ENCODE measurements around the gene KLHL33. TPM values are rescaled to one million over a fixed set of nuclear protein-coding genes. Genes with fewer than 3 reads are reported as not detected.

The KLHL33 gene
- total and polyA plus RNA-seq, 11 donors, result 0.07 to 1.00 (median 0.58) TPM

DNA sequence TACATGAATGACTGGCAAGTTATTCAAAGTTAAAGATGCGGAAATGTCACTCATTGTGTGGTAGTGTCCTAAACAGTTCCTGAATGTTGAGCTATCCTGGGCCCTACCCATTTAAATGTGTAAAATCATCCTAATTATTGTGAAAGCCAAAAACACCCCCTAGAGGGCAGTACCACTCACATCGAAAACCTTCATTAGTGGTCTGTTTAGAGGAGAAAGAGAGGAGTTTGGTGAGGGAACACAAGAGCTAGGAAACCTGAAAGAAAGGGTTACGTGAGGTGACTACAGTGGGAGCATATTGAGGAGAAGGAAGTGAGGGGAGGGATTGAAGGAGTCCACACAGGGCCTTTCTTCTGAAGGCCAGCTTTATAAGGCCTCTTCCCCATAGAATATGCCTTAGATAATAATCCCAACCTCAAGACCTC is 20.2 kb downstream of the KLHL33 start:
- ATAC-seq (peak in 2 of 4 donors; percentile 7), DNase-seq (no peak)
- Histone ChIP-seq H3K9me3 (no peaks in the 10 kb centered on the region), H3K4me3 (no peak overlapping the region), H3K4me1 (peaks cover 0 to 44% (median 10%) of the 10 kb centered on the region in 12 donors), H3K27ac (no peak overlapping the region), H3K27me3 (no peaks in the 10 kb centered on the region), H3K36me3 (no peaks in the 10 kb centered on the region)
- WGBS, 4 donors, result 50 to 58% (median 54%) methylated on average over 3 of the region's 3 CpGs
- intact Hi-C loops (cut with DNase I), result loop anchor here in 7 of 10 donors (2.0 to 10.0 kb wide), 5 partner anchors 37 to 269 kb away; partner anchors contain the start of genes RNASE4 (in 5 of the 7), ANG (in 3 of the 7) and OSGEP (in 1 of the 7)
- no peak for TF ChIP-seq POLR2A (IDR thresholded peaks at IDR 0.05)
- TF ChIP-seq, protein P1, sequence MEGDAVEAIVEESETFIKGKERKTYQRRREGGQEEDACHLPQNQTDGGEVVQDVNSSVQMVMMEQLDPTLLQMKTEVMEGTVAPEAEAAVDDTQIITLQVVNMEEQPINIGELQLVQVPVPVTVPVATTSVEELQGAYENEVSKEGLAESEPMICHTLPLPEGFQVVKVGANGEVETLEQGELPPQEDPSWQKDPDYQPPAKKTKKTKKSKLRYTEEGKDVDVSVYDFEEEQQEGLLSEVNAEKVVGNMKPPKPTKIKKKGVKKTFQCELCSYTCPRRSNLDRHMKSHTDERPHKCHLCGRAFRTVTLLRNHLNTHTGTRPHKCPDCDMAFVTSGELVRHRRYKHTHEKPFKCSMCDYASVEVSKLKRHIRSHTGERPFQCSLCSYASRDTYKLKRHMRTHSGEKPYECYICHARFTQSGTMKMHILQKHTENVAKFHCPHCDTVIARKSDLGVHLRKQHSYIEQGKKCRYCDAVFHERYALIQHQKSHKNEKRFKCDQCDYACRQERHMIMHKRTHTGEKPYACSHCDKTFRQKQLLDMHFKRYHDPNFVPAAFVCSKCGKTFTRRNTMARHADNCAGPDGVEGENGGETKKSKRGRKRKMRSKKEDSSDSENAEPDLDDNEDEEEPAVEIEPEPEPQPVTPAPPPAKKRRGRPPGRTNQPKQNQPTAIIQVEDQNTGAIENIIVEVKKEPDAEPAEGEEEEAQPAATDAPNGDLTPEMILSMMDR (IDR thresholded peaks at IDR 0.05), result peak; percentile 42 to 71 (median 54)

DNA sequence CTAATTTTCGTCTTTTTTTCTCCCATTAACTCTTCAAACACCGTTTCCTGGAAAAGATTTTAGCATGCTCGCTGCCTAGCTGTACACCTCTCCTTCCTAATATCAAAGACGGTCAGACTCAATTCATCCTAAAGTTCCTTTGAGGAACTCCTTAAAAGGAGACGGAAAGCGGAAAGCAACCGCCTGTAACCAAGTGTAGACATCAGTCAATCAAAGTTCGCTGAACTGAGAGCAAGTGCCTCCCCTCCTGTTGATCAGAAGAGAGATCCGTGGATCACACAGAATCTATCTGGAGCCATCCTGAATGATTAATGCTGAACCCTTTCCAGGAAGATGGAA is 22.3 kb downstream of the KLHL33 start:
- DNase-seq (peak in 1 of 5 donors; percentile 25), ATAC-seq (peak in 3 of 4 donors; percentile 3 to 23 (median 22))
- Histone ChIP-seq H3K36me3 (peaks cover 0 to 5% (median 0%) of the 10 kb centered on the region in 9 donors), H3K4me3 (peak overlapping the region; percentile 58 to 98 (median 80)), H3K4me1 (peaks cover 0 to 41% (median 9%) of the 10 kb centered on the region in 12 donors), H3K27me3 (no peaks in the 10 kb centered on the region), H3K27ac (peak overlapping the region; percentile 79 to 98 (median 94)), H3K9me3 (no peaks in the 10 kb centered on the region)
- intact Hi-C loops (cut with DNase I), result loop anchor here (1.0 to 10.0 kb wide), 14 partner anchors 39 to 271 kb away; partner anchors contain the start of genes APEX1 (in 5 of the 10), RNASE4 (in 5 of the 10), ANG (in 3 of the 10) and OSGEP (in 3 of the 10)
- TF ChIP-seq, protein P1 (IDR thresholded peaks at IDR 0.05), result no peak
- no peak for TF ChIP-seq POLR2A (IDR thresholded peaks at IDR 0.05)
- WGBS, 4 donors, result 0 to 2% (median 1%) methylated on average over 9 of the region's 9 CpGs

GRCh38 chr14:20412876-20413743 is 22.9 kb downstream of the KLHL33 start, which contains the start of gene TEP1:
TSS of gene TEP1 (minus strand) at chr14:20413501. CDS start at chr14:20408439, 5,062 bp downstream.
- Histone ChIP-seq H3K9me3 (no peaks in the 10 kb centered on the region), H3K36me3 (peaks cover 0 to 11% (median 4%) of the 10 kb centered on the region in 9 donors), H3K4me3 (peak within 1 kb of the TSS; percentile 58 to 98 (median 80)), H3K27me3 (no peaks in the 10 kb centered on the region), H3K4me1 (peaks cover 0 to 41% (median 9%) of the 10 kb centered on the region in 12 donors), H3K27ac (peak within 1 kb of the TSS; percentile 79 to 98 (median 94))
- ATAC-seq (peak; percentile 92 to 98 (median 97)), DNase-seq (peak; percentile 90 to 94 (median 94))
- intact Hi-C loops (cut with DNase I), result loop anchor here (1.0 to 10.0 kb wide), 14 partner anchors 39 to 272 kb away; partner anchors contain the start of genes APEX1 (in 5 of the 10), RNASE4 (in 5 of the 10), ANG (in 3 of the 10) and OSGEP (in 3 of the 10)
- TF ChIP-seq, protein P1 (IDR thresholded peaks at IDR 0.05), result peak in 1 of 12 donors; percentile 28
- TF ChIP-seq POLR2A (IDR thresholded peaks at IDR 0.05), result peak in 1 of 2 donors; percentile 83
- 0 to 1% (median 0%) methylated on average over 38 to 43 of the region's 43 CpGs for WGBS, 4 donors

Measured in heart left ventricle (tissue), 16 donors.